GM23248 (cell line): Measurements from ENCODE around the gene CSNK2A2.

ENCODE experiments used
- EZH2 ChIP-seq: fragments of 200-600 bp; sonication (generic); IDR thresholded peaks from 2 replicates; pipeline ENCODE4 v1.6.1; 2018; ENCODE audit warnings: antibody characterized with exemption, mild to moderate bottlenecking; ENCODE audit not compliant: insufficient read depth, poor library complexity, severe bottlenecking
- EZH2phosphoT487 ChIP-seq: fragments of 200-600 bp; sonication (generic); IDR thresholded peaks from 2 replicates; pipeline ENCODE4 v1.6.1; 2018; ENCODE audit warnings: antibody characterized with exemption, moderate library complexity, mild to moderate bottlenecking, low read depth; ENCODE audit not compliant: insufficient read depth

GRCh38 chr16:58129097-58129936, 68.6 kb downstream of the CSNK2A2 start, which contains the start of gene CFAP20:
- TF ChIP-seq EZH2 (no peak), EZH2phosphoT487 (no peak)
